ENCODE measurements around the gene MAIP1. TPM values are rescaled to one million over a fixed set of nuclear protein-coding genes. Genes with fewer than 3 reads are reported as not detected.

MAIP1 gene
- total RNA-seq, 1 experiment from 2014 or later, result 32.3 TPM

GRCh38 chr2:200005675-200006074, 50.3 kb downstream of the MAIP1 start:
- H3K9me3 Mint-ChIP-seq, result peaks cover 0 to 10% of the 10 kb centered on the region in 2 experiments; a peak in 3 of 5 replicates
- no peak overlapping the region for H2BK15ac ChIP-seq (ENCODE audit: low read depth, low read length)
- H3K23me2 ChIP-seq (ENCODE audit: insufficient read length, low read depth, low read length, poor library complexity, severe bottlenecking), result no peaks in the 10 kb centered on the region
- H2AFZ ChIP-seq (ENCODE audit: low read length), result no peak overlapping the region
- no peak overlapping the region for H3K23ac ChIP-seq (ENCODE audit: insufficient read length, low read depth, low read length)
- no peak overlapping the region for H2BK5ac ChIP-seq (ENCODE audit: insufficient read length, low read length)
- no peak overlapping the region for H2BK12ac ChIP-seq (ENCODE audit: insufficient read length, low read depth, low read length)
- no peaks in the 10 kb centered on the region for H3K79me2 ChIP-seq (ENCODE audit: insufficient read depth, low read length)
- peaks cover 10% of the 10 kb centered on the region; the same call in 1 of the 2 replicates for H3K4me1 ChIP-seq (ENCODE audit: insufficient read depth, low read length)
- H3K4ac ChIP-seq (ENCODE audit: low read depth, low read length), result no peak overlapping the region
- no peak overlapping the region for H3K9ac ChIP-seq (ENCODE audit: extremely low read depth, insufficient read length, low read length)
- H4K20me1 ChIP-seq (ENCODE audit: control insufficient read depth, insufficient read depth, insufficient read length), result no peaks in the 10 kb centered on the region
- peaks cover 4 to 11% (median 6%) of the 10 kb centered on the region in 3 experiments; a peak in 5 of 7 replicates for H3K36me3 Mint-ChIP-seq (ENCODE audit: insufficient read depth in 1 of 3, low read depth in 3 of 3)
- no peaks in the 10 kb centered on the region for H3K9me3 ChIP-seq (ENCODE audit: control insufficient read depth, low read depth, low read length)
- H3K14ac ChIP-seq (ENCODE audit: insufficient read depth, low read length), result no peak overlapping the region
- TF ChIP-seq CTCF (conservative IDR thresholded peaks at IDR 0.05), result no peak
- no peak overlapping the region for H3K27ac Mint-ChIP-seq
- no peak overlapping the region for H3K18ac ChIP-seq (ENCODE audit: insufficient read length, low read depth, low read length)
- no peak overlapping the region for H4K8ac ChIP-seq (replicated peaks; ENCODE audit: insufficient read length, low read depth, low read length)
- H3K56ac ChIP-seq (ENCODE audit: insufficient read length, low read depth, low read length), result no peak overlapping the region
- H3K79me1 ChIP-seq (ENCODE audit: insufficient read depth, low read depth, low read length, poor library complexity, severe bottlenecking), result no peaks in the 10 kb centered on the region
- no peak overlapping the region for H3K4me2 ChIP-seq (ENCODE audit: insufficient read depth, insufficient read length, low read length)
- no peak overlapping the region for H3T11ph ChIP-seq (ENCODE audit: low read length)
- H2BK20ac ChIP-seq (ENCODE audit: low read depth, low read length, poor library complexity, severe bottlenecking), result no peak overlapping the region
- H3K27me3 ChIP-seq (ENCODE audit: insufficient read depth, low read length), result no peaks in the 10 kb centered on the region
- no peak for DNase-seq
- no peak overlapping the region for H2BK120ac ChIP-seq (ENCODE audit: low read depth, low read length, poor library complexity, severe bottlenecking)
- peaks cover 17 to 28% of the 10 kb centered on the region in 2 experiments for H3K4me1 Mint-ChIP-seq
- no peak overlapping the region for H3K4me3 Mint-ChIP-seq
- no peak overlapping the region for H2AK5ac ChIP-seq (ENCODE audit: insufficient read length, low read length)
- no peak overlapping the region for H4K5ac ChIP-seq (ENCODE audit: insufficient read length, low read depth, low read length)
- no peak overlapping the region for H3K27ac ChIP-seq (ENCODE audit: insufficient read length, low read depth, low read length)
- H3K27me3 Mint-ChIP-seq (ENCODE audit: low read depth), result no peaks in the 10 kb centered on the region
- no peak overlapping the region for H4K91ac ChIP-seq (ENCODE audit: insufficient read length, low read depth, low read length)
